Activated naive CD8-positive, alpha-beta T cell treated with anti-CD3 and anti-CD28 coated beads, Interleukin-2, amount 50 U/mL, for 24 hours (primary cell): Measurements from ENCODE around the gene SMIM28.

Experiments
- ATAC-seq: fragments of 150-1000 bp; cut with Tn5 transposase; one replicate; pipeline ENCODE4 v1.10.0; 2021
- DNase-seq: peaks from one replicate; pipeline ENCODE4 v3.0.0; 2021
- H3K27ac Mint-ChIP-seq: one replicate; pipeline ENCODE4 v1.8.0; 2021; ENCODE audit warnings: mild to moderate bottlenecking, mixed read lengths
- H3K27me3 Mint-ChIP-seq: one replicate; pipeline ENCODE4 v1.8.0; 2021; ENCODE audit warnings: mixed read lengths
- H3K36me3 Mint-ChIP-seq: one replicate; pipeline ENCODE4 v1.8.0; 2021; ENCODE audit warnings: low read depth, mixed read lengths
- H3K4me1 Mint-ChIP-seq: one replicate; pipeline ENCODE4 v1.8.0; 2021; ENCODE audit warnings: mixed read lengths
- H3K4me3 Mint-ChIP-seq: one replicate; pipeline ENCODE4 v1.8.0; 2021; ENCODE audit warnings: mild to moderate bottlenecking, moderate library complexity, mixed read lengths
- H3K9me3 Mint-ChIP-seq: one replicate; pipeline ENCODE4 v1.8.0; 2021; ENCODE audit warnings: mixed read lengths

Gene SMIM28

DNA sequence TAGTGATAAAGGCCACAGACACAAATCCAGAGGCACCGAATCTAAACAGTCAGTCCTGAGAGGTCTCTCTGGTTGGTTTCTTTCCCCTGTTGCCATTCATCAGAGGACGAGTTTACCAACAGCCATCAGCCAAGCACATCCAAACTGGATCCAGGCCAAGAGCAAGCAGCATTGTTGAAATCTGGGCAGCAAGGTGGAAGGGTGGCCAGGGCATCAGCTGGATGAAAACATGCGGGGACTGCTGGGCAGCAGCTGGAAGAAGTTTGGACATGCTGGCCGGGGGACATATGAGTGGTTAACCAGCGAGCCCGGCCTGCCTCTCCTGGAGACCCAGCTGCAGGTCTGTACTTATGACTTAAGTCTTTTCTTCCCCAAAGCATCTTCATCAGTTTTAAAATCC lies at the start of gene SMIM28:
Gene SMIM28, plus strand, starts transcription at position 62 of the 400 bp plus-strand sequence. Its CDS starts 168 bp downstream, at position 230.
- Mint-ChIP-seq H3K27me3 (no peaks in the 10 kb centered on the region), H3K36me3 (no peaks in the 10 kb centered on the region), H3K27ac (no peak within 1 kb of the TSS), H3K4me3 (no peak within 1 kb of the TSS), H3K9me3 (no peaks in the 10 kb centered on the region), H3K4me1 (peaks cover under 1% of the 10 kb centered on the region)
- DNase-seq: no peak
- no peak for ATAC-seq

DNA sequence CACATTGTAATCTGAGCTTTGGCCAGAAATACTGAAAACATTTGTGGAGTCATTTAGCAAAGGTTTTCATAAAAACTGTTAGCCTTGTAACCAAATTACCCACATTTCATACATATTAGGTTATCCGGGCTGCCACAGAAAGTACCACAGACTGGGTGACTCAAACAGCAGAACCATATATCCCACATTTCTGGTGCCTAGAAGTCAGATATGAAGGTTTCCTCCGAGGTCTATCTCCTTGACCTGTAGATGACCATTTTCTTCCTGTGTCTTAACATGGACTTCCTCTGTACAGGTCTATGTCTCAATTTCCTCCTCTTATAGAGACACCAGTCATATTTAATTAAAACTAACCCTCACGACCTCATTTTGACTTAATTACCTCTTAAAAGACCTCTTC lies 49.5 kb upstream of the SMIM28 start:
- no peak for DNase-seq
- Mint-ChIP-seq H3K27me3 (peaks cover 4% of the 10 kb centered on the region), H3K4me1 (no peaks in the 10 kb centered on the region), H3K36me3 (no peaks in the 10 kb centered on the region), H3K4me3 (no peak overlapping the region), H3K27ac (no peak overlapping the region), H3K9me3 (no peaks in the 10 kb centered on the region)
- ATAC-seq: no peak

DNA sequence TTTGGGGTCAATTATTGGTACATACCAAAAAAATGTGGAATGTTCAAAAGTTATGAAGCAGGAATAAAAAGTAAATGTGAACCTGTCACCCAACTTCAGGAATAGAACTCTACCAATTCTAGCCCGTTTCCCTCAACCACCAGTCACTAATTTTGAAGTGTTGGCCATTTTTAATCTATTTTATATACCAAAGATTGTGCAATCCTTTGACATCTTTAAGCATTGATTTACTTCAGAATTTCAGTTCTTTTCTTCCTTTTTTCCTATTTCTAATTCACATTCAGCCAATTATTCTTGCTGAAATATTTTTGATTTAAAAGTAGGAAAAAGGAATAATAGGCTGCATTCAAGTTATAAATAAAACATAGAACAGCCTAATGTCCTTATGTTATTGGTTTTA lies 46.9 kb upstream of the SMIM28 start:
- H3K4me1 Mint-ChIP-seq: no peaks in the 10 kb centered on the region
- no peak for ATAC-seq
- no peaks in the 10 kb centered on the region for H3K36me3 Mint-ChIP-seq
- H3K27me3 Mint-ChIP-seq: peaks cover 7% of the 10 kb centered on the region
- H3K9me3 Mint-ChIP-seq: no peaks in the 10 kb centered on the region
- H3K27ac Mint-ChIP-seq: no peak overlapping the region
- no peak for DNase-seq
- no peak overlapping the region for H3K4me3 Mint-ChIP-seq

DNA sequence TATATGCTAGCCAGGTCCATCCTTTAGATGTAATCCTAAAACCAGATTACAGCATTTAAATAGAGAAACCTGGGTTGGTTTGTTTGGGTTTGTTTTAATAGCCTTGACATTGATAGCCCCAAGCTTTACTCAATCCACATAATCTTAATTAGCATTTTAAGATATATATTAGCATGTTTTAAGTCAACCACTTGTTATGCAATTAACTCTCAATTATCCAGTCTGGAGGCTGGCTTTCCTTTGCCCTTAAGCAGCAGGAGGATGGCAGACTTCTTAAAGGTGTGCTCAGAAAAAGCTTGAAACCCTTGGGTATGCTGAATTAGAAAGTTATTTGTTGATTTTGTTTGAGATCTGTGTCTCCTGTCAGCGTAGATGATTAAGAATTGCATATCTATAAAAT lies 46.3 kb upstream of the SMIM28 start:
- Mint-ChIP-seq H3K9me3 (no peaks in the 10 kb centered on the region), H3K27me3 (peaks cover 5% of the 10 kb centered on the region), H3K4me3 (no peak overlapping the region), H3K36me3 (no peaks in the 10 kb centered on the region), H3K4me1 (no peaks in the 10 kb centered on the region), H3K27ac (no peak overlapping the region)
- ATAC-seq (no peak), DNase-seq (no peak)

DNA sequence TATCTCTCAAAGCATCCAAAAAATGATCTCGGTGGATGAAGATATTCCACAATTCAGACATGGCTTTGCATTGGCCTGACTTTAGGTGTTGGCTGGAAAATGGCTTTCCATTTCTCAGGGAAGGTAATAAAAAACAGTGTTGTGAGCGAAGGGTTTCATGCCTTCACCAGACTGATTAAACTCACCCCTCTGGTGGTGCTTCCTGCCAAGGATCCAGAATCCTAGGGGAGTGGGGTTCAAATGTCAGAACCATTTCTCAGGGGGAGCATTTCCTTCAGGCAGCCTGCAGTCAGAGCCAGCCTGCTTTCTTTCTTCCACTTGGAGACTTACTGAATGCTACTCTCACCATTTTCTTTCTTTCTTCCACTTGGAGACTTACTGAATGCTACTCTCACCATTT lies 45.7 kb upstream of the SMIM28 start:
- Mint-ChIP-seq H3K27ac (no peak overlapping the region), H3K4me3 (no peak overlapping the region), H3K36me3 (no peaks in the 10 kb centered on the region), H3K4me1 (no peaks in the 10 kb centered on the region), H3K9me3 (no peaks in the 10 kb centered on the region), H3K27me3 (peaks cover 5% of the 10 kb centered on the region)
- no peak for ATAC-seq
- no peak for DNase-seq

DNA sequence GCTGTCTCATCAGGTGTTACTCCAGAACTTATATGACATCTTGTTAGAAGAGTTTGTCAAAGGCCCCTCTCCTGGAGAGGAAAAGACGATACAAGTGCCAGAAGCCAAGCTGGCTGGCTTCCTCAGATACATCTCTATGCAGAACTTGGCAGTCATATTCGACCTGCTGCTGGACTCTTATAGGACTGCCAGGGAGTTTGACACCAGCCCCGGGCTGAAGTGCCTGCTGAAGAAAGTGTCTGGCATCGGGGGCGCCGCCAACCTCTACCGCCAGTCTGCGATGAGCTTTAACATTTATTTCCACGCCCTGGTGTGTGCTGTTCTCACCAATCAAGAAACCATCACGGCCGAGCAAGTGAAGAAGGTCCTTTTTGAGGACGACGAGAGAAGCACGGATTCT lies 43.7 kb upstream of the SMIM28 start:
- DNase-seq: no peak
- Mint-ChIP-seq H3K27ac (no peak overlapping the region), H3K27me3 (peaks cover 10% of the 10 kb centered on the region), H3K4me1 (no peaks in the 10 kb centered on the region), H3K36me3 (no peaks in the 10 kb centered on the region), H3K9me3 (no peaks in the 10 kb centered on the region), H3K4me3 (no peak overlapping the region)
- no peak for ATAC-seq

DNA sequence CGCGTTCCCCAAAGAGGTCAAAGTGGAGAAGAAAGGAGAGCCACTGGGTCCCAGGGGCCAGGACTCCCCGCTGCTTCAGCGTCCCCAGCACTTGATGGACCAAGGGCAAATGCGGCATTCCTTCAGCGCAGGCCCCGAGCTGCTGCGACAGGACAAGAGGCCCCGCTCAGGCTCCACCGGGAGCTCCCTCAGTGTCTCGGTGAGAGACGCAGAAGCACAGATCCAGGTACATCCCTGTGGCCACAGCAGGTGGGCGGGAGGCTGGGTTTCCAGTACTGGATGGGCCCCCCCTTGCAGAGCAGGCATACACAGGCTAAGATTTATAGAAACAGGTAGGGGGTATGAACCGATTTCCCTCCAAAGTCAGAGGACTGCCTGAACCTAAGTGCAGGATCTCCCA lies 42.7 kb upstream of the SMIM28 start:
- Mint-ChIP-seq H3K27me3 (peaks cover 10% of the 10 kb centered on the region), H3K9me3 (no peaks in the 10 kb centered on the region), H3K4me3 (no peak overlapping the region), H3K4me1 (no peaks in the 10 kb centered on the region), H3K27ac (no peak overlapping the region), H3K36me3 (no peaks in the 10 kb centered on the region)
- ATAC-seq (no peak), DNase-seq (no peak)

DNA sequence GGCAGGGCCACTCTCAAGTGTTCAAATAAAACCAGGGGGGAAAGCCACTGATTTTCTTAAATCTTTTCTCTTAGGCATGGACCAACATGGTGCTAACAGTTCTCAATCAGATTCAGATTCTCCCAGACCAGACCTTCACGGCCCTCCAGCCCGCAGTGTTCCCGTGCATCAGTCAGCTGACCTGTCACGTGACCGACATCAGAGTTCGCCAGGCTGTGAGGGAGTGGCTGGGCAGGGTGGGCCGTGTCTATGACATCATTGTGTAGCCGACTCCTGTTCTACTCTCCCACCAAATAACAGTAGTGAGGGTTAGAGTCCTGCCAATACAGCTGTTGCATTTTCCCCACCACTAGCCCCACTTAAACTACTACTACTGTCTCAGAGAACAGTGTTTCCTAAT lies 41.5 kb upstream of the SMIM28 start:
- no peak for DNase-seq
- peaks cover 10% of the 10 kb centered on the region for H3K27me3 Mint-ChIP-seq
- H3K36me3 Mint-ChIP-seq: no peaks in the 10 kb centered on the region
- H3K4me3 Mint-ChIP-seq: no peak overlapping the region
- ATAC-seq: no peak
- no peak overlapping the region for H3K27ac Mint-ChIP-seq
- no peaks in the 10 kb centered on the region for H3K9me3 Mint-ChIP-seq
- H3K4me1 Mint-ChIP-seq: no peaks in the 10 kb centered on the region

DNA sequence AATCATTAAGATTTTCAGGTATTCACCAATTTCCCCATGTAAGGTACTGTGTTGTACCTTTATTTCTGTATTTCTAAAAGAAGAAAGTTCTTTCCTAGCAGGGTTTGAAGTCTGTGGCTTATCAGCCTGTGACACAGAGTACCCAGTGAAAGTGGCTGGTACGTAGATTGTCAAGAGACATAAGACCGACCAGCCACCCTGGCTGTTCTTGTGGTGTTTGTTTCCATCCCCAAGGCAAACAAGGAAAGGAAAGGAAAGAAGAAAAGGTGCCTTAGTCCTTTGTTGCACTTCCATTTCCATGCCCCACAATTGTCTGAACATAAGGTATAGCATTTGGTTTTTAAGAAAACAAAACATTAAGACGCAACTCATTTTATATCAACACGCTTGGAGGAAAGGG lies 40.6 kb upstream of the SMIM28 start:
- Mint-ChIP-seq H3K36me3 (no peaks in the 10 kb centered on the region), H3K27ac (no peak overlapping the region), H3K4me3 (no peak overlapping the region), H3K4me1 (no peaks in the 10 kb centered on the region), H3K9me3 (no peaks in the 10 kb centered on the region), H3K27me3 (peaks cover 10% of the 10 kb centered on the region)
- ATAC-seq: no peak
- DNase-seq: no peak

DNA sequence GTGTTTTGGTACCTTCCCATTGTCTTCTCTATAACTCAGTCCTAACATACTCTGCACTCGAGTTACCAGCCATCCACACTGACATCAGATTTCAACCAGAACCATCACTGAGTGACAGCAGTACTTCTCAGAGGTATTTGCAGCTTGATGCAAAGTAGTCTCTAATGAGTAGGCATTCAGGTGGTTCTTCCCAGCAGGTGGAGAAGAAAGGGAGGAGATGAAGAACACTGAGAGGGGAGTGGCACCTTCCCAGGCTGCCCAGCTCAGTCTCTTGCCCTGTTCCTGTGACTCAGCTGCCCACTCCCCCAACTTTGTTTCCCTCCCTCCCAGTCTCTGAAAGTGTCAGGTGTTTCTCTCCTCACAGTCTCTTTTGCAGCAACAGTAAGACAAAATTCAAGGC lies 38.7 kb upstream of the SMIM28 start:
- Mint-ChIP-seq H3K4me3 (no peak overlapping the region), H3K36me3 (no peaks in the 10 kb centered on the region), H3K27ac (no peak overlapping the region), H3K27me3 (peaks cover 15% of the 10 kb centered on the region), H3K4me1 (no peaks in the 10 kb centered on the region), H3K9me3 (no peaks in the 10 kb centered on the region)
- DNase-seq (no peak), ATAC-seq (no peak)

DNA sequence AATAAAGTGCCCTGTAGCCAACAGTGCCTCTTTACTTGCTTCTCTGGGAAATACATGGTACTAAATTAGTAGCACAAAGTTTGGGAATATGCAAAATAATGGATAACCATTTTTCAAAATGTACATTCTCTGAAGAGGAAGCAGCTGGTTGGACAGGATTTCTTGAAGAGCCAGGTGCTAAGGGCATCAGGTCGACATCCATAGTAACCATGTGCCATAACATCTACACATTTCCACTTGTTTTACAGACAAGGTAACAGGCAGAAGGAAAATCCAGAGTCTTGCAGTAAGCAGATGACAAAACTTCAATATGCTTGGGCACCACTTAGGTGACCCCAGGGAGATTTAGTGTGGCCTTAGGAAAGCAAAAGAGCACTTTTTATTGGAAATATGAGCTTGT lies 36.5 kb upstream of the SMIM28 start:
- H3K4me1 Mint-ChIP-seq: no peaks in the 10 kb centered on the region
- no peak for ATAC-seq
- no peak overlapping the region for H3K27ac Mint-ChIP-seq
- H3K4me3 Mint-ChIP-seq: no peak overlapping the region
- H3K36me3 Mint-ChIP-seq: no peaks in the 10 kb centered on the region
- peaks cover 15% of the 10 kb centered on the region for H3K27me3 Mint-ChIP-seq
- DNase-seq: no peak
- H3K9me3 Mint-ChIP-seq: no peaks in the 10 kb centered on the region

DNA sequence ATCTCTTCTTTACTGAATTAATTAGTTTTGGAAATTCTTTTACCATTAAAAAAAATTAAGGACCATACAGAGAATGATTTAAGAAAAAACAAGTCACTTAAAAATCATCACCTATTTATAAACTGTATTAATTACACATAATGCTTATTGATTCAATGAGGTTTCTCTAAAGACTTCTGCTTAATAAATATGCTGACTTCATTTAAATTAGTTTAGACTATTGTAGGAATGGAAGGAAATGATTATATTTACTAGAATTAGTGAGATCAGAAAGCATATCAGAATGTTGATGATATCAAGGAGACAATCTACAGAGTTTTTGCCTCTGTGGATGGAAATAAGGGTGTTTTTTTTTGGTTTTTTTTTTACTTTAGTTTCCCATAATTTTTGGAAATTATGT lies 34.6 kb upstream of the SMIM28 start:
- Mint-ChIP-seq H3K4me3 (no peak overlapping the region), H3K9me3 (no peaks in the 10 kb centered on the region), H3K27ac (no peak overlapping the region), H3K27me3 (peaks cover 15% of the 10 kb centered on the region), H3K36me3 (no peaks in the 10 kb centered on the region), H3K4me1 (no peaks in the 10 kb centered on the region)
- DNase-seq (no peak), ATAC-seq (no peak)

DNA sequence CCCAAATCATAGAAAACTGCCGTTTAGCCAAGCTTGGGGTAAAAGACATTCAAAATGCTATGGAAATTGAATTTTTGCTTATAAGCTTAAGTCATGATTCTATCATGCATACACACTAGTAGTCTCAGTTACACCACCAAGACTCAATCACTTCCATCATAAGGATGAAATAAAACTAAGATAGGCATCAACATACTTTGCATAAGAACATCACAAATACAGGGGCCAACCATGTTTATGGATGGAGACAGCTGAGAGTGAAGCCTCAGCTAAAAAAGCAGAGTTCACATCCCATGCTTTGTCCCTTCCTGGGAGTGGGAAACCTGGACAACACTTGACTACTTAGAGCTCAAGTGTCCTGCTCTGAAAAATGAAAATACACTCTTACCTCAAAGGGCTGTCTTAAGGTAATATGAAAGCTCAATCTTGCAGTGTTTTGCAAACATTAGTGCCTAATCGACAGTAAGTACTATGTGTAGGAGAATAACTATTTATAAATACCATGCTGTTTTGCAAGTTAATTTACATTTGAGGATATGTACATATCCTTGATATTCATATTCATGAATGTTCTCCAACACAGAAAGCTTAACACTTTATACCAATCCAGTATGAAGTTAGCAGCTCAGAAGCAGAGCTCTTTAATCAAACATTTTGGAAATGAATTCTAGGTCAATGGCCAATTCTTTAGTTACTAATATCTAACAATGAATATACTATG lies 32.0 kb upstream of the SMIM28 start:
- ATAC-seq (no peak), DNase-seq (no peak)
- no peaks in the 10 kb centered on the region for H3K4me1 Mint-ChIP-seq
- H3K36me3 Mint-ChIP-seq: no peaks in the 10 kb centered on the region
- no peak overlapping the region for H3K27ac Mint-ChIP-seq
- peaks cover 16% of the 10 kb centered on the region for H3K27me3 Mint-ChIP-seq
- H3K4me3 Mint-ChIP-seq: no peak overlapping the region
- H3K9me3 Mint-ChIP-seq: no peaks in the 10 kb centered on the region

DNA sequence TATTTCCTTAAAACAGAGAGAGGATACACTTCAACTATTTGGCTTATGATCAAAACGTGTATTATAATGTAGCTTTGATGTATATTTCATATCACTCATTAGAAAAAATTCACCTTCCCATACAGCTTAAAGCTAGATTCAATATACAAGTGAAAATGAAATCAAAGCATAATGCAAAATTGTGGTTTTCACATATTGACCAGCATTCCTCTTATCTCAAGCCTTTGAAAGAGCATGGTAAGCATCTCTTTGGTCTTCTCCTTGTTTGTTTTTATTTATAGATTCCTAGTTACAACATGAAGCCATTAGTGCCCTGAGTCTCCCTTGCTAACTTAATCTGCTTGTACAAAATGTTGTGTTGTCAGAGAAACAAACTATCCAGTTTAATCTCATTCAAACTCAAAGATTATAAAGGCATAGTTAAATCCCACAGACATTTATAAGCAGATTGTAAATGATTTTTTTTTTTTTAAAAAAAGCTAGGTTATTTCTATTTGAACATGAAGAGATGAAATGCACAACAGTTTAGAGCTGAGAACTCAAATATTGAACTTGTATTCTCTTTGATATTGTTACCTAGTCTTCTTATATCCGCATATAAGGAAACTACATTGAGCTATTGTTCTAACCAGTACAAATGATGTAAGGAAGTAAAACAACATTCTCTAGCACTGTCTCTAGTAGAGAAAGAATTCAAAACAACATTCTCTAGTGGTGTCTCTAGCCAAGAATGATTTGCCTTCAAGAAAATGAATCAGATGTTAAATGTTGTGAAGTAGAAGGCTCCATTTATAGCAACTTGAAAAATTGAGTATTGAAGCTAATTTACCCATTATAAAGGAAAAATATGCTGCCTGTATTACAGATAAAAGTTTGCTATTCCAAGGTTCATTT lies 31.2 kb upstream of the SMIM28 start:
- Mint-ChIP-seq H3K36me3 (no peaks in the 10 kb centered on the region), H3K27me3 (peaks cover 16% of the 10 kb centered on the region), H3K4me1 (no peaks in the 10 kb centered on the region), H3K27ac (no peak overlapping the region), H3K4me3 (no peak overlapping the region), H3K9me3 (no peaks in the 10 kb centered on the region)
- ATAC-seq (no peak), DNase-seq (no peak)

DNA sequence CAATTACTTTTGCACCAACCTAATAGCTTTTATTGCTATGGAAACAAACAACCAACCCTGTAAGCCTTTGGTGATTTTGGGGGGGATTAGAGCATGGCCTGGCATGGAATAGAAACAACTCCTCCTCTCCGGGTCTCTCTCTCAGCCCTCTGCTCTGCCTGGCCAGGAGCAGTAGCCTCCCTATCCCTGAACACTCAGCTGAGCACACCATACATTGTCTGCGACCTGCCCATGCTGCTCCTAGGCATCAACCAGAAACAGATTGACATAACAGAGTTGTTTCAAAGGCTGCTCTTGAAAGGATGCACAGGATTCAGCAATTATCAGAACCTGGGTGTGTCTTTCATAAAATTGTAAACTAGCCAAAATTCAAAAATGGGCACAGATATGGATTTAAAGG lies 29.8 kb upstream of the SMIM28 start:
- Mint-ChIP-seq H3K4me3 (no peak overlapping the region), H3K4me1 (no peaks in the 10 kb centered on the region), H3K36me3 (no peaks in the 10 kb centered on the region), H3K9me3 (no peaks in the 10 kb centered on the region), H3K27ac (no peak overlapping the region), H3K27me3 (peaks cover 11% of the 10 kb centered on the region)
- DNase-seq (no peak), ATAC-seq (no peak)
